GM23338 (cell line): Measurements from ENCODE around the gene SNRNP25.

ENCODE experiments used
- EZH2 ChIP-seq: fragments of 200-600 bp; sonication (generic); IDR thresholded peaks from one replicate; pipeline ENCODE4 v1.8.0; 2017; ENCODE audit warnings: antibody characterized with exemption, mild to moderate bottlenecking, low read depth; ENCODE audit not compliant: unreplicated experiment
- POLR2AphosphoS5 ChIP-seq: IDR thresholded peaks from 2 replicates; pipeline ENCODE4 v1.6.1; 2016; ENCODE audit warnings: antibody characterized with exemption, low read depth
- TF ChIP-seq, protein P1 (sequence below), 2 experiments: fragments of 200-600 bp in 1 of 2; sonication (generic) in 1 of 2; conservative IDR thresholded peaks; 2 replicates each; pipeline versions ENCODE4 v1.5.1 to v1.6.1; 2016 to 2017; ENCODE audit warnings: antibody characterized with exemption in 2 of 2, low read depth in 2 of 2, mild to moderate bottlenecking in 2 of 2, moderate library complexity in 1 of 2

GRCh38 chr16:61879-62281 is 8.3 kb downstream of the SNRNP25 start:
- TF ChIP-seq, protein P1, sequence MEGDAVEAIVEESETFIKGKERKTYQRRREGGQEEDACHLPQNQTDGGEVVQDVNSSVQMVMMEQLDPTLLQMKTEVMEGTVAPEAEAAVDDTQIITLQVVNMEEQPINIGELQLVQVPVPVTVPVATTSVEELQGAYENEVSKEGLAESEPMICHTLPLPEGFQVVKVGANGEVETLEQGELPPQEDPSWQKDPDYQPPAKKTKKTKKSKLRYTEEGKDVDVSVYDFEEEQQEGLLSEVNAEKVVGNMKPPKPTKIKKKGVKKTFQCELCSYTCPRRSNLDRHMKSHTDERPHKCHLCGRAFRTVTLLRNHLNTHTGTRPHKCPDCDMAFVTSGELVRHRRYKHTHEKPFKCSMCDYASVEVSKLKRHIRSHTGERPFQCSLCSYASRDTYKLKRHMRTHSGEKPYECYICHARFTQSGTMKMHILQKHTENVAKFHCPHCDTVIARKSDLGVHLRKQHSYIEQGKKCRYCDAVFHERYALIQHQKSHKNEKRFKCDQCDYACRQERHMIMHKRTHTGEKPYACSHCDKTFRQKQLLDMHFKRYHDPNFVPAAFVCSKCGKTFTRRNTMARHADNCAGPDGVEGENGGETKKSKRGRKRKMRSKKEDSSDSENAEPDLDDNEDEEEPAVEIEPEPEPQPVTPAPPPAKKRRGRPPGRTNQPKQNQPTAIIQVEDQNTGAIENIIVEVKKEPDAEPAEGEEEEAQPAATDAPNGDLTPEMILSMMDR (conservative IDR thresholded peaks at IDR 0.05; ENCODE audit: low read depth in 2 of 2): no peak
- TF ChIP-seq POLR2AphosphoS5 (no peak), EZH2 (no peak)
